Endothelial cell of umbilical vein (primary cell): ENCODE measurements around the gene CHMP1B. TPM values are rescaled to one million over a fixed set of nuclear protein-coding genes. Genes with fewer than 3 reads are reported as not detected.

Experiments used
- BruUV-seq: library from RNA; stranded (reverse); fragments of 400-500 nt; replicated peaks from 2 replicates; lab custom pipeline; 2021; lab: Mats Ljungman, UMichigan
- CTCF ChIA-PET: fragments of 300-600, 350-600 bp; sonication (Branson Sonifier 250); formaldehyde crosslinking; loops from one replicate; lab custom pipeline; 2021; ENCODE audit warnings: antibody characterized with exemption, inconsistent platforms; lab: Charles Lee
- POLR2A ChIA-PET: fragments of 300-600, 350-600 bp; sonication (Branson Sonifier 250); formaldehyde crosslinking; loops from one replicate; lab custom pipeline; 2021; ENCODE audit warnings: antibody characterized with exemption, inconsistent platforms; lab: Charles Lee
- DNase-seq: peaks from one replicate; pipeline ENCODE4 v3.0.0-alpha.2; 2011; ENCODE audit warnings: low read depth, low spot score
- FAIRE-seq: peaks from 2 replicates; lab custom pipeline; 2011; peaks lifted over from hg19 to GRCh38; lab: Jason Lieb, UNC
- H2AFZ ChIP-seq: 2 replicates; pipeline ENCODE4 v1.6.0; 2012; ENCODE audit warnings: low read depth, low read length, control low read depth, inconsistent platforms
- H3K27ac ChIP-seq: 2 replicates; pipeline ENCODE4 v1.5.1; 2011; ENCODE audit warnings: low read depth, mild to moderate bottlenecking, control low read depth, low read length, moderate library complexity; ENCODE audit not compliant: insufficient read depth
- H3K27me3 ChIP-seq, 2 experiments: 2 replicates each; pipeline versions ENCODE4 v1.6.0 to v1.6.1; 2011; ENCODE audit warnings: low read length in 2 of 2, mixed read lengths in 1 of 2; ENCODE audit not compliant: control insufficient read depth in 2 of 2, insufficient read depth in 2 of 2
- H3K36me3 ChIP-seq, 2 experiments: 2 replicates in 1 of 2; 3 replicates in 1 of 2; pipeline ENCODE4 v1.5.1; 2011; ENCODE audit warnings: low read length in 2 of 2, mild to moderate bottlenecking in 1 of 2, moderate library complexity in 1 of 2; ENCODE audit not compliant: control insufficient read depth in 2 of 2, insufficient read depth in 2 of 2; ENCODE audit errors: extremely low read depth in 1 of 2
- H3K4me1 ChIP-seq: 3 replicates; pipeline ENCODE4 v1.5.1; 2011; ENCODE audit warnings: mild to moderate bottlenecking, low read length; ENCODE audit not compliant: control insufficient read depth, insufficient read depth; ENCODE audit errors: extremely low read depth
- H3K4me2 ChIP-seq: 2 replicates; pipeline ENCODE4 v1.6.1; 2011; ENCODE audit warnings: low read length, control low read depth, mixed read lengths; ENCODE audit not compliant: insufficient read depth
- H3K4me3 ChIP-seq, 3 experiments: fragments of 200-600 bp in 1 of 3; sonication (generic), shearing (Covaris generic) in 1 of 3; replicated peaks in 1 of 3; 2 replicates each; pipeline ENCODE4 v1.5.1; 2011 to 2016; ENCODE audit warnings: control low read depth in 3 of 3, low read length in 3 of 3, mild to moderate bottlenecking in 2 of 3, inconsistent platforms in 1 of 3, low read depth in 1 of 3, moderate library complexity in 1 of 3; ENCODE audit not compliant: insufficient read depth in 1 of 3
- H3K79me2 ChIP-seq: 2 replicates; pipeline ENCODE4 v1.6.0; 2012; ENCODE audit warnings: low read length, inconsistent platforms; ENCODE audit not compliant: control insufficient read depth, insufficient read depth
- H3K9ac ChIP-seq: replicated peaks from 2 replicates; pipeline ENCODE3; 2011; ENCODE audit warnings: low read length, control low read depth; ENCODE audit not compliant: insufficient read depth; ENCODE audit errors: extremely low read depth
- H3K9me1 ChIP-seq: replicated peaks from 3 replicates; pipeline ENCODE4 v1.6.0; 2011; ENCODE audit warnings: mild to moderate bottlenecking, low read length; ENCODE audit not compliant: control insufficient read depth, insufficient read depth; ENCODE audit errors: extremely low read depth
- H3K9me3 ChIP-seq: replicated peaks from 2 replicates; pipeline ENCODE4 v1.5.1; 2012; ENCODE audit warnings: low read length, inconsistent platforms; ENCODE audit not compliant: control insufficient read depth, insufficient read depth
- H4K20me1 ChIP-seq: replicated peaks from 2 replicates; pipeline ENCODE3; 2011; ENCODE audit warnings: mild to moderate bottlenecking, low read length; ENCODE audit not compliant: control insufficient read depth, insufficient read depth; ENCODE audit errors: extremely low read depth
- CTCF ChIP-seq, 2 donors: IDR thresholded peaks; 1 replicate in 1 of 2; 2 replicates in 1 of 2; pipeline ENCODE4 v1.5.1; 2011; ENCODE audit warnings: low read length in 2 of 2, mild to moderate bottlenecking in 2 of 2, moderate library complexity in 2 of 2, control low read depth in 1 of 2, inconsistent platforms in 1 of 2, low read depth in 1 of 2; ENCODE audit not compliant: insufficient read depth in 1 of 2; ENCODE audit errors: extremely low read depth in 1 of 2
- EZH2 ChIP-seq: IDR thresholded peaks from 2 replicates; pipeline ENCODE4 v1.6.1; 2012; ENCODE audit warnings: borderline replicate concordance, low read depth, mild to moderate bottlenecking, moderate library complexity, low read length, inconsistent platforms; ENCODE audit not compliant: severe bottlenecking
- GATA2 ChIP-seq: IDR thresholded peaks from 2 replicates; pipeline ENCODE4 v1.7.0; 2011; ENCODE audit warnings: low read depth, mild to moderate bottlenecking, moderate library complexity, mixed read lengths, low read length; ENCODE audit not compliant: insufficient read length, insufficient read depth
- MAX ChIP-seq: IDR thresholded peaks from 2 replicates; pipeline ENCODE4 v1.6.1; 2011; ENCODE audit not compliant: insufficient read depth, insufficient read length
- MYC ChIP-seq: IDR thresholded peaks from one replicate; pipeline ENCODE4 v1.6.1; 2011; ENCODE audit warnings: mild to moderate bottlenecking, low read depth, low read length
- POLR2A ChIP-seq: IDR thresholded peaks from 2 replicates; pipeline ENCODE4 v1.6.1; 2012; ENCODE audit warnings: low read depth, mild to moderate bottlenecking, control low read depth, low read length
- POLR2AphosphoS5 ChIP-seq: IDR thresholded peaks from 2 replicates; pipeline ENCODE4 v1.6.1; 2012; ENCODE audit warnings: low read depth, mild to moderate bottlenecking, control low read depth, low read length, moderate library complexity; ENCODE audit not compliant: insufficient read depth
- dilution Hi-C: fragments of 300-500 bp; cut with MboI; formaldehyde crosslinking; loops from one replicate; pipeline ENCODE4 v1.15.0; 2019; ENCODE audit warnings: low sequenced_read_pairs; ENCODE audit not compliant: extremely low pct_ligation_motif_present
- intact Hi-C: fragments of 100-400 bp; cut with micrococcal nuclease; formaldehyde crosslinking; loops from one replicate; pipeline ENCODE4 v1.10.0; 2022
- polyA plus RNA-seq, 4 experiments: library from polyadenylated mRNA; depleted of rRNA in 3 of 4; stranded (reverse) in 3 of 4; unstranded in 1 of 4; fragments of >200 nt; gene quantifications; 2 replicates each; pipeline versions ENCODE4 v1.2.1 to v1.2.3, GENCODE V29; 2011 to 2012; ENCODE audit warnings: missing spikeins in 1 of 4
- total RNA-seq: library from RNA; stranded (reverse); gene quantifications from 2 replicates; pipeline ENCODE4 v1.2.3, GENCODE V29; 2021

The CHMP1B gene
- total and polyA plus RNA-seq, 2 donors (not counting 3 experiments of a cell fraction or from before 2014, with no cell fraction given): 24.0 to 27.0 TPM

GRCh38 chr18:11866329-11866728, 15.1 kb downstream of the CHMP1B start:
- POLR2A ChIA-PET: no interaction called here
- no peak overlapping the region for H3K4me3 ChIP-seq
- TF ChIP-seq EZH2: no peak
- no peak for TF ChIP-seq POLR2A
- TF ChIP-seq MYC: no peak
- no peak for TF ChIP-seq CTCF (IDR thresholded peaks at IDR 0.05; ENCODE audit: extremely low read depth in 1 of 2, insufficient read depth in 1 of 2, low read depth in 1 of 2, low read length in 2 of 2)
- TF ChIP-seq MAX: no peak
- no peak for TF ChIP-seq GATA2
- TF ChIP-seq POLR2AphosphoS5: no peak

More at GRCh38 chr18:11866329-11866728, 15.1 kb downstream of the CHMP1B start:
- H3K9ac ChIP-seq: no peak overlapping the region
- H3K4me2 ChIP-seq: no peak overlapping the region
- no peaks in the 10 kb centered on the region for H3K4me1 ChIP-seq
- H3K9me3 ChIP-seq: no peaks in the 10 kb centered on the region
- no peak for FAIRE-seq
- H3K27me3 ChIP-seq: no peaks in the 10 kb centered on the region
- no peaks in the 10 kb centered on the region for H4K20me1 ChIP-seq
- intact Hi-C loops (no loop called here), dilution Hi-C loops (no loop called here)
- H3K9me1 ChIP-seq: no peaks in the 10 kb centered on the region
- H2AFZ ChIP-seq: no peak overlapping the region
- no peak overlapping the region for H3K27ac ChIP-seq
- no peaks in the 10 kb centered on the region for H3K36me3 ChIP-seq
- no TSS peak for BruUV-seq
- H3K79me2 ChIP-seq: no peaks in the 10 kb centered on the region
- DNase-seq: no peak
- CTCF ChIA-PET: interaction anchor here (0.6 kb wide), 1 partner anchor 133 kb away, joined by 3 read pairs; no protein-coding TSS in a partner anchor
